H1 (cell line): ENCODE measurements around the gene RCAN3.
A peak's percentile ranks its signal among the peaks of the same experiment; 100 is the strongest.

Experiments used
- ASH2L ChIP-seq: fragments of 200-600, 300-600 bp; sonication (generic); IDR thresholded peaks from one replicate; pipeline ENCODE4 v1.7.1; 2017; ENCODE audit warnings: low read length
- CHD2 ChIP-seq: IDR thresholded peaks from 2 replicates; pipeline ENCODE4 v1.6.1; 2012; ENCODE audit warnings: low read length, improper control_type of control experiment
- CTCF ChIP-seq, 3 experiments: IDR thresholded peaks; 1 replicate in 2 of 3; 2 replicates in 1 of 3; pipeline versions ENCODE4 v1.5.1 to v1.6.1; 2011; ENCODE audit warnings: low read length in 3 of 3, mild to moderate bottlenecking in 3 of 3, inconsistent platforms in 2 of 3, low read depth in 1 of 3, moderate library complexity in 1 of 3; ENCODE audit not compliant: insufficient read depth in 1 of 3; ENCODE audit errors: control extremely low read depth in 1 of 3
- GABPA ChIP-seq: IDR thresholded peaks from 2 replicates; pipeline ENCODE4 v1.6.1; 2011; ENCODE audit warnings: mild to moderate bottlenecking, low read length, moderate library complexity, borderline replicate concordance; ENCODE audit not compliant: insufficient read depth
- MAX ChIP-seq: IDR thresholded peaks from 2 replicates; pipeline ENCODE4 v1.6.1; 2012; ENCODE audit warnings: inconsistent platforms
- POLR2A ChIP-seq, 2 experiments: IDR thresholded peaks; 1 replicate in 1 of 2; 2 replicates in 1 of 2; pipeline ENCODE4 v1.6.1; 2011; ENCODE audit warnings: low read depth in 2 of 2, low read length in 2 of 2, mild to moderate bottlenecking in 2 of 2; ENCODE audit errors: control extremely low read depth in 1 of 2
- POLR2AphosphoS5 ChIP-seq: IDR thresholded peaks from 2 replicates; pipeline ENCODE4 v1.6.1; 2011; ENCODE audit warnings: low read depth, low read length
- RBBP5 ChIP-seq: IDR thresholded peaks from 2 replicates; pipeline ENCODE4 v1.7.1; 2012; ENCODE audit warnings: low read depth, mild to moderate bottlenecking, inconsistent platforms, low read length, moderate library complexity, borderline replicate concordance
- SAP30 ChIP-seq: fragments of 300-600 bp; sonication (generic); IDR thresholded peaks from 2 replicates; pipeline ENCODE4 v1.7.1; 2012; ENCODE audit warnings: low read length, moderate library complexity, mild to moderate bottlenecking, inconsistent platforms; ENCODE audit not compliant: insufficient read depth, insufficient replicate concordance

DNA sequence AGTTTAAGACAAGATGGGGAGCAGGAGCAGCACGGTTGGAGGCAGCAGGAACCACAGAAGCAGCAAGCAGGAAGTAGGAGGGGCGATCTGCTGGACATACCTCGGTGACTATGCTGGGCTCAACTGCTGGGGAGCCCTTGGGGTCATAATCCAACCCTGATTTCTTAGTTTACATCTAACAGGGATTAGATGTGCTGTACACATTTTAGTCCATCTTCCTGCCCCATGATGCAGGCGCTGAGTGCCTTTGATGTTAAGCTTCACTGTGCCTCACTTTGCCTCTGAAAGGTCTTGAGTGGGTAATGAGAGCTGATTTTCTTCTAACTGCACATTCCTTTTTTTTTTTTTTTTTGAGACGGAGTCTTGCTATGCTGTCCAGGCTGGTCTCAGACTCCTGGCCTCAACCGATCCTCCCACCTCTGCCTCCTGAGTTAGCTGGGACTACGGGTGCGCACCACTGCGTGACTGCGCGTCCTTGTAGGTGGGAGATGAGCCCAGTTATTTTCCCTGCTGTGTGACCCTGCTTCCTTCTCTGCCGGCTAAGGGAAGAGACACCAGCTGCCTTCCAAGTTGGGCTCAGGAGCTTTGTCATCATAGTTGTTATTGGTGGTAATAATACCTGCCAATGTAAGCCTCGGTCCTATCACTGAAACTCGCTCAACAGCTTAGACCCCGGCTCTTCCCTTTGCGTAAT is 1.1 kb upstream of the RCAN3 start:
- TF ChIP-seq ASH2L (no peak), CTCF (IDR thresholded peaks at IDR 0.05; ENCODE audit: control extremely low read depth in 1 of 3, insufficient read depth in 1 of 3, low read depth in 1 of 3, low read length in 3 of 3) (peak in 1 of 3 experiments; percentile 3; a peak in 1 of 4 replicates), GABPA (no peak), POLR2AphosphoS5 (no peak), MAX (no peak), CHD2 (no peak), POLR2A (IDR thresholded peaks at IDR 0.05; ENCODE audit: control extremely low read depth in 1 of 2, low read depth in 2 of 2, low read length in 2 of 2) (no peak), SAP30 (no peak), RBBP5 (no peak)
